ENCODE measurements around the gene SCAI.
"Not testable (repeated sequence)": the region's sequence is repeated elsewhere in the genome, so short reads cannot be mapped to it uniquely, and the experiment has no call there.

Gene SCAI

DNA sequence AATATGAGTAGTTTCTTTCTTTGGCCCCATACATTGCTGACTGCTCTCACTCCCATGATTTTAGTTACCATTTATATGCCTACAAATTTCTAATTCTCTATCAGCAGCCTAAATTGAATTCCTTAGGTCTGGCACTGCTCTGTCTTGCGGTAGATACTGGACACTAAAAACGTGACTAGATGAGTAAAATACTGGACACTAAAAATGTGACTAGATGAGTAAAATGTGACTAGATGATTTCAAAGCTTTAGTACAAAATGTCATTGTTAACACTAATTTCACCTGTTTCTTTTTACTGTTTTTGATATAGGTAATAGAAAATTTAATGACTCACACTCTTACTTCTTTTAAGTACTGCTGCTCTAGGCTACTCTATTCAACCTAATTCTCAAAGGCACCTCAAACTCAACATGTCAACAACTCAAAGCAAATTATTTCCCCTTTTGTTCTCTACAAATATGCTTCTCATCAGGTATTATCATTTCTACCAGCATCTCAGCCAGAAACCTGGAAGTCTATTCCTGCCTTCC is 171.0 kb downstream of the SCAI start:
- TF ChIP-seq ZNF274 (IDR thresholded peaks at IDR 0.05; ENCODE audit: low read depth, low read length) = no peak
- no peak overlapping the region for H3K4me3 ChIP-seq (ENCODE audit: low read length)

- no peak for TF ChIP-seq ZNF274 (IDR thresholded peaks at IDR 0.05; ENCODE audit: low read depth, low read length)
- H3K4me3 ChIP-seq (ENCODE audit: low read length) = no peak overlapping the region
These were observed 173.9 kb downstream of the SCAI start for GRCh38 chr9:124969401-124969800.

DNA sequence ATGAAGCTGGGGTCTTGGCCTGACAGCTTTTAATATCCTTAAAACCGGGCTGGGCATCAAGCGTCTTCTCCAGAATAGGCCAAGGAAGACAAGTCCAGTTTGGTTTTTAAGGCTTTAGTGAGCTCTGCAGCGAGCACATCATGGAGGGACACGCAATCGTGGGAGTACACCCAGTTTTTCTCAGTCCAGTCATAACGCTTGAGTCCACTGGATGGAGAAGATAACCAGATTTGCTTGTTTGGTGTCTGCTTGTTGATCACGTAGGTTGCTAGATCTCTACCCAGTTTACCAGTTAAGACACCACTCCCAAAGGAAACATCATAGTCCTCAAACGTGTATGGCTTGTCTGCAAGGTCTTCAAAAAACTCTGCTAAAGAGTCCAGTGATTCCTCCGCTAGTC is 175.1 kb downstream of the SCAI start:
- TF ChIP-seq ZNF274 (IDR thresholded peaks at IDR 0.05; ENCODE audit: low read depth, low read length) = no peak
- no peak overlapping the region for H3K4me3 ChIP-seq (ENCODE audit: low read length)

- H3K4me3 ChIP-seq (ENCODE audit: low read length) = not testable (repeated sequence)
These were observed 177.4 kb downstream of the SCAI start for GRCh38 chr9:124965775-124966568.

DNA sequence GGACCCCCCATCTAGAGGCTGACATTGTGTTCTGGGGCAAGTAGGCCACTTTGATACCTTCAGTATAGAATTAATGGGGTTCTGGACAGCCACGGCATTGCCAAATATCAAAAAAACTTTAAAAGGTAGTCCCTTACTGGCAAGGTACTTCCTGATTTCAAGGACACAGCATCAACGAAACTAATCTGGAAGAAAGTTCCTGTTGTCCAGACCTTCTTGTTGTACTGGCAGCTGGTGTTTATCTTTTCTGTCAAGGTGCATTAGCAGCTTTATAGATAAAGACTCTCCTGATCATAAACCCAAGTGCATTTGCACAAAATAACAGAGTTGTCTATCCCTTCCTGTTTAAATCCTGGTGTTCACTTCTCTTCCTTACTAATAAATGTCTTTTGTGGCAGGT is 178.7 kb downstream of the SCAI start:
- no peak overlapping the region for H3K4me3 ChIP-seq (ENCODE audit: low read length)
- TF ChIP-seq ZNF274 (IDR thresholded peaks at IDR 0.05; ENCODE audit: low read depth, low read length) = no peak

GRCh38 chr9:124964056-124964455 is 179.3 kb downstream of the SCAI start:
- TF ChIP-seq ZNF274 (IDR thresholded peaks at IDR 0.05; ENCODE audit: low read depth, low read length) = no peak
- H3K4me3 ChIP-seq (ENCODE audit: low read length) = no peak overlapping the region

DNA sequence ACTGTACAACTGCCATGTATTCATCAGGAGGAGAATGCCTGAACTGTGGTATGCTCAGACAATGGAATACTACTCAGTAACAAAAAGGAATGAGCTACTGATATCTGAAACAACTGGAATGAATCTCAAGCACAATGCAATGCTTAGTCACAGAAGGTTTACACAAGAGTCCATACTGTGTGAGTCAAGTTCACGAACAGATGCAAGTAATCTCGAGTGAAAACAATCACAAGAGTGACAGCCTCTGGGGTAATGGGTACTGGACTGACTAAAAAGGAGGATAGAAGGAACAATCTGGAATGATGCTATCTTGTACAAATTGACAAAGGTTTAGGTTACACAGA is 182.9 kb downstream of the SCAI start:
- no peak for TF ChIP-seq ZNF274 (IDR thresholded peaks at IDR 0.05; ENCODE audit: low read depth, low read length)
- no peak overlapping the region for H3K4me3 ChIP-seq (ENCODE audit: low read length)

DNA sequence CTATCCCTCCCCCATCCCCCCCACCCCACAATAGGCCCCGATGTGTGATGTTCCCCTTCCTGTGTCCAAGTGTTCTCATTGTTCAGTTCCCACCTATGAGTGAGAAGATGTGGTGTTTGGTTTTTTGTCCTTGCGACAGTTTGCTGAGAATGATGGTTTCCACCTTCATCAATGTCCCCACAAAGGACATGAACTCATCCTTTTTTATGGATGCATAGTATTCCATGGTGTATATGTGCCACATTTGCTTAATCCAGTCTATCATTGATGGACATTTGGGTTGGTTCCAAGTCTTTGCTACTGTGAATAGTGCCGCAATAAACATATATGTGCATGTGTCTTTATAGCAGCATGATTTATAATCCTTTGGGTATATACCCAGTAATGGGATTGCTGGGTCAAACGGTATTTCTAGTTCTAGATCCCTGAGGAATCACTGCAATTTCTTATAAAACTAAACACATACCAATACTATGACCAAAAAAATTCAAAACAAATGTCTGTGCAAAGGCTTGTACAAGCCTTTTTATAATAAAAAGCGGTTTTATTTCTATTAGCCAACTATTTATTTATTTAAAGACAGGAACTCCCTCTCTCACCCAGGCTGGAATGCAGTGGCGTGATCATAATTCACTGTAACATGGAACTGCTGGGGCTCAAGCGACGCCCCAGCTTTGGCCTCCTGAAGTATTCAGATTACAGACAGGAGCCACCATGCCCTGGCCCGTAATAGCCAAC is 183.5 kb downstream of the SCAI start:
- H3K4me3 ChIP-seq (ENCODE audit: low read length) = not testable (repeated sequence)

DNA sequence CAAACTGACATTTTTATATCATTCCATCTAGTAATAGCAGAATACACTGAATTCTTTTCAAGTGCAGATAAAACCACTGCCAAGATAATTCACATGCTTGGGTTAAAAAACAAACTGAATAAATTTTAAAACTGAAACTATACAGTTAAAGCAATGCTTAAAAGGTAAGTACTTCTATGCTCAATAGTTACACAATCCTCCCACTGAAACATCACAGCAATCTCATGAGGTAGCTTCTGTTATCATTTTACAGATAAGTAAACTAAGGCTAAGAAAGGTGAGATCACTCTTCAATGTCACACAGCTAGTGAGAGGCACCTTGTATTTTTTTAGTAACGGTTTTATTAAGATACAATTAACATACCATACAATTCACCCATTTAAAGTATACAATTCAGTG is 189.1 kb downstream of the SCAI start:
- TF ChIP-seq ZNF274 (IDR thresholded peaks at IDR 0.05; ENCODE audit: low read depth, low read length) = no peak
- H3K4me3 ChIP-seq (ENCODE audit: low read length) = no peak overlapping the region

- no peak overlapping the region for H3K4me3 ChIP-seq (ENCODE audit: low read length)
- TF ChIP-seq ZNF274 (IDR thresholded peaks at IDR 0.05; ENCODE audit: low read depth, low read length) = no peak
These were observed 193.1 kb downstream of the SCAI start for GRCh38 chr9:124950050-124950718.

- TF ChIP-seq ZNF274 (IDR thresholded peaks at IDR 0.05; ENCODE audit: low read depth, low read length) = no peak
- no peak overlapping the region for H3K4me3 ChIP-seq (ENCODE audit: low read length)
These were observed 193.9 kb downstream of the SCAI start for GRCh38 chr9:124949387-124949786.

DNA sequence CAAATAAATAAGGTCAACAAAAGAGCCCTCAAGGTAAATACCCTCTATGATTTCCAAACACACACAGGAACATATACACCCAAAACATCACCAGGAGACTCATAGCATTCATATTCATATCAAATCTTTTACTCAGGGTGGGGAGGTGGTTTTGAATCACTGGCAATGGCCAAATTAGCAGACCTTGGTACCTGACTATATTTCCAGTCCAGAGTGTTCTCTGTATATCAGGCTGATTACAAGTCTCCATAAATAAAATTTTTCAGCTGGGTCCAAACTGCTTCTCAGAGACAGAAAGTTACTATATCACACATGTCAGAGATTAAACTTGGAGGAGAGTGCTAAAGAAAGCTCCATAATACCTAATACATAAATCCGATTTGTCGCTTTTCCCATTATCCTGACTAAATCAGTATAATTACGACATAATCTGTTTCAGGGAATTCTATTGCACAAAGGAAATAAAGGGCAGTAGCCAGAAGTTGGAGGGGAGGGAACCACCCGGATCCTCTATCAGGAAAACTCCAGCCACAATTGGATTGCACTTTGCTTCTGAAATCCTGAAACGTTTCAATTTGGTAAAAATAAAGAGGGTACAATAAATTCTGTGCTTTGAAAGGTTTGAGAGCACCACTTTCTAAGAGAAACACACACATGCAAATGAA is 195.5 kb downstream of the SCAI start:
- TF ChIP-seq ZNF274 (IDR thresholded peaks at IDR 0.05; ENCODE audit: low read depth, low read length) = no peak
- no peak overlapping the region for H3K4me3 ChIP-seq (ENCODE audit: low read length)

DNA sequence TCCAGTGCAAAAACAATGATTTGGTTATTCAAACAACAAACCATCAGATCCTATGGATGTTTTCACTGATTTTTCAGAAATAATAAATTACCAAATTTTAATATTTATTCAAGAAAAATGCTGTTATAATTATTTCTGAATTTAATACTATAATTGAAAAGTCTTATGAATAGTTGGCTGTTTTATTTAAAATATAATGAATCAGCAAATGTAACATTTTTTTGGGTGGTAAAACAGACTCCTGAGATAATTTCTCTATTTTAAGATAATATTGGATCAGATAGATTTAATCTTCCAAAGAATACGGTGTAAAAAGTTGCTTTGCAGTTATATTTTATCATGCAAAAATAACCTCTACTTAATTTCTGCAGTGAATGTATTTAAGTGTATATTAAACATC is 197.2 kb downstream of the SCAI start:
- H3K4me3 ChIP-seq (ENCODE audit: low read length) = no peak overlapping the region
- TF ChIP-seq ZNF274 (IDR thresholded peaks at IDR 0.05; ENCODE audit: low read depth, low read length) = no peak
